Type B pancreatic cell (in vitro differentiated cells): ENCODE results near the gene DYRK1B. TPM values are rescaled to one million over a fixed set of nuclear protein-coding genes. Genes with fewer than 3 reads are reported as not detected.
A peak's percentile ranks its signal among the peaks of the same experiment; 100 is the strongest.

ENCODE experiments used
- DNase-seq: peaks from one replicate; pipeline ENCODE4 v3.0.0; 2021; ENCODE audit warnings: mixed read lengths; ENCODE audit not compliant: unreplicated experiment; ENCODE audit errors: extremely low spot score
- H3K27ac Mint-ChIP-seq: 2 replicates; pipeline ENCODE4 v1.8.0; 2021; ENCODE audit warnings: mild to moderate bottlenecking, mixed read lengths
- H3K27me3 Mint-ChIP-seq: 2 replicates; pipeline ENCODE4 v1.8.0; 2021; ENCODE audit warnings: mixed read lengths
- H3K36me3 Mint-ChIP-seq: 2 replicates; pipeline ENCODE4 v1.8.0; 2021; ENCODE audit warnings: mixed read lengths
- H3K4me1 Mint-ChIP-seq: one replicate; pipeline ENCODE4 v1.8.0; 2021; ENCODE audit warnings: mixed read lengths; ENCODE audit not compliant: unreplicated experiment
- H3K4me3 Mint-ChIP-seq: 2 replicates; pipeline ENCODE4 v1.8.0; 2021; ENCODE audit warnings: mild to moderate bottlenecking, mixed read lengths
- H3K9me3 Mint-ChIP-seq: 2 replicates; pipeline ENCODE4 v1.8.0; 2021; ENCODE audit warnings: mixed read lengths
- total RNA-seq: library from RNA; stranded (reverse); gene quantifications from 2 replicates; pipeline ENCODE4 v1.2.1, GENCODE V29; 2021; ENCODE audit warnings: low replicate concordance
- TF ChIP-seq, protein P1 (sequence below): fragments of 200-600 bp; sonication (generic); conservative IDR thresholded peaks from 2 replicates; pipeline ENCODE4 v1.5.0; 2021; ENCODE audit warnings: antibody characterized with exemption, mild to moderate bottlenecking

DYRK1B gene
- total RNA-seq, 1 donor from 2014 or later, result 49.3 TPM

DNA sequence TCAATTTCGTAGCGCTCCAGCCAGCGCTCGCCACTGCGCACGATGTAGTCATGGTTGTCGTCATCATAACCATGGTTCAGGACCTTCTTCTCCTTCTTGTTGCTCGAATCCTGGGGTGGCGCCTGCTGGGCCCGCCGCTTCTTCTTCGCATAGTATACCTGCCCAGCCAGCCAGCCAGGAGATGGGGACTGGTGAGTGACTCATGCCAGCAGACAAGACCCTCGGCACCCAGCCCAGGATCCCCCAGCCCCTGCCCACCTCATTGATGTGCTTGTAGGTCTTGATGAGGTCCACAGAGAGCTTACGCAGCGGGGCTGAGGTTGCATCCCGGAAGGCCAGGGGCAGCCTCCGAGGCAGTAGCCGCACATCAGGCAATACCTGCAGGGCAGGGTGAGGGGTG, 3.6 kb downstream of the DYRK1B start:
- Mint-ChIP-seq H3K27me3 (no peaks in the 10 kb centered on the region), H3K9me3 (no peaks in the 10 kb centered on the region), H3K36me3 (peaks cover 34% of the 10 kb centered on the region), H3K4me1 (peaks cover 23% of the 10 kb centered on the region), H3K27ac (no peak overlapping the region), H3K4me3 (no peak overlapping the region)
- no peak for DNase-seq
- TF ChIP-seq, protein P1, sequence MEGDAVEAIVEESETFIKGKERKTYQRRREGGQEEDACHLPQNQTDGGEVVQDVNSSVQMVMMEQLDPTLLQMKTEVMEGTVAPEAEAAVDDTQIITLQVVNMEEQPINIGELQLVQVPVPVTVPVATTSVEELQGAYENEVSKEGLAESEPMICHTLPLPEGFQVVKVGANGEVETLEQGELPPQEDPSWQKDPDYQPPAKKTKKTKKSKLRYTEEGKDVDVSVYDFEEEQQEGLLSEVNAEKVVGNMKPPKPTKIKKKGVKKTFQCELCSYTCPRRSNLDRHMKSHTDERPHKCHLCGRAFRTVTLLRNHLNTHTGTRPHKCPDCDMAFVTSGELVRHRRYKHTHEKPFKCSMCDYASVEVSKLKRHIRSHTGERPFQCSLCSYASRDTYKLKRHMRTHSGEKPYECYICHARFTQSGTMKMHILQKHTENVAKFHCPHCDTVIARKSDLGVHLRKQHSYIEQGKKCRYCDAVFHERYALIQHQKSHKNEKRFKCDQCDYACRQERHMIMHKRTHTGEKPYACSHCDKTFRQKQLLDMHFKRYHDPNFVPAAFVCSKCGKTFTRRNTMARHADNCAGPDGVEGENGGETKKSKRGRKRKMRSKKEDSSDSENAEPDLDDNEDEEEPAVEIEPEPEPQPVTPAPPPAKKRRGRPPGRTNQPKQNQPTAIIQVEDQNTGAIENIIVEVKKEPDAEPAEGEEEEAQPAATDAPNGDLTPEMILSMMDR, result no peak

GRCh38 chr19:39829702-39830275, 4.2 kb downstream of the DYRK1B start:
- Mint-ChIP-seq H3K9me3 (no peaks in the 10 kb centered on the region), H3K36me3 (peaks cover 34% of the 10 kb centered on the region), H3K27ac (no peak overlapping the region), H3K4me3 (no peak overlapping the region), H3K27me3 (no peaks in the 10 kb centered on the region), H3K4me1 (peaks cover 23% of the 10 kb centered on the region)
- TF ChIP-seq, protein P1, result no peak
- no peak for DNase-seq

DNA sequence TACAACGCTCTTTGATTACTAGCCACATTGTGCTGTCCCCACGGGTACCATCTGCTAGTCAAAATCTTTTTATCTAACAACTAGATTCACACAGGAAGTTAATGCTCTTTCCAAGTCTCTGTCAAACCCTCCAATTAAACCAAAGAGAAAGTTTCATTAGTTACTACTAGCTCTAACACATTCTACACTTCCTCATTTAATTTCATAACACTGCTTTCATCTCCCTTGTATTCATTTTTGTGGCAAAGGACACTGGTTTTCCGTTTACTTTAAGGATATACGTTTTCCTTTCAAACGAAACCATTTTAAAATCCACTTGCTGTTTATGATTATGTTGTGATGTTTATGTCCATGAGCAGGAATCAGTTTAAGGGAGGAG, 5.3 kb downstream of the DYRK1B start:
- H3K36me3 Mint-ChIP-seq, result peaks cover 29% of the 10 kb centered on the region
- TF ChIP-seq, protein P1, result no peak
- no peaks in the 10 kb centered on the region for H3K27me3 Mint-ChIP-seq
- H3K4me3 Mint-ChIP-seq, result no peak overlapping the region
- no peak for DNase-seq
- no peak overlapping the region for H3K27ac Mint-ChIP-seq
- H3K9me3 Mint-ChIP-seq, result no peaks in the 10 kb centered on the region
- peaks cover 18% of the 10 kb centered on the region for H3K4me1 Mint-ChIP-seq

DNA sequence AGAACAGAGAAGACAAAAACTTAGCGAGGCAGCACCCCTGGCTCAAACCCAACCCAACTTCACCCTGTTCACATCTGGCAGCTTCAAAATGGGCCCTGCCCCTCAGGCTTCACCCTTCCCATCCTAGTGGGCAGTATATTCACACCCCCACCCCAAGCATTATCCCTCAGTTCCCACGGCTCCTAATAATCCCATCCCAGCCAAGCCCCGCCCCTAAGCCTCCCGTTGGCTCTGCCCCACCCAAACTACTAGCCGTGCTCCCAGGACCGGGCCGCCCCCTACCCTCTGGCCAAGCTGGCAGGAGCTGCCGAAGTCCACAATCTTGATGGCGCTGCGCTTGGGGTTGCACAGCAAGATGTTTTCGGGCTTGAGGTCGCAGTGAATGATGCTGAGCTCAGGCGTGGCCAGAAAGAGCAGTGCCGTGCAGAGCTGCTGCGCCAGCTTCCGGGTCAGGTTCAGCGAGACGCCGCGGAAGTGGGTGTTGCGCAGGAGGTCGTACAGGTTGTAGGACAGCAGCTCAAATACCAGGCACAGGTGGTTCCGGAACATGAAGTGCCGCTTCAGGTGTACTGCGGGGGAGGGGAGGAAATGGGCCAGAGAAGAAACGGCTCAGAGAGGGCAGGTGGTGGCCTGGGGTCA, 5.8 kb downstream of the DYRK1B start:
- no peak overlapping the region for H3K4me3 Mint-ChIP-seq

GRCh38 chr19:39827216-39827615, 6.7 kb downstream of the DYRK1B start:
- no peaks in the 10 kb centered on the region for H3K9me3 Mint-ChIP-seq
- DNase-seq, result no peak
- peaks cover 22% of the 10 kb centered on the region for H3K36me3 Mint-ChIP-seq
- no peak overlapping the region for H3K27ac Mint-ChIP-seq
- TF ChIP-seq, protein P1, result no peak
- H3K4me3 Mint-ChIP-seq, result no peak overlapping the region
- H3K4me1 Mint-ChIP-seq, result peaks cover 10% of the 10 kb centered on the region
- no peaks in the 10 kb centered on the region for H3K27me3 Mint-ChIP-seq

More for the DNA sequence above, 5.8 kb downstream of the DYRK1B start:
- no peaks in the 10 kb centered on the region for H3K9me3 Mint-ChIP-seq
- H3K36me3 Mint-ChIP-seq, result peaks cover 29% of the 10 kb centered on the region
- peak overlapping the region; percentile 69 for H3K27ac Mint-ChIP-seq
- TF ChIP-seq, protein P1, result no peak
- H3K4me1 Mint-ChIP-seq, result peaks cover 18% of the 10 kb centered on the region
- DNase-seq, result no peak
- no peaks in the 10 kb centered on the region for H3K27me3 Mint-ChIP-seq
